HG03103 (cell line): ENCODE data around the gene SGCA.

Experiments
- ATAC-seq: cut with Tn5 transposase; IDR thresholded peaks from one replicate; pipeline ENCODE4 v1.9.1; 2021; ENCODE audit warnings: low read depth; ENCODE audit not compliant: unreplicated experiment

SGCA gene

GRCh38 chr17:50165867-50166517 lies at the start of gene SGCA:
Gene SGCA (plus strand): TSS chr17:50166005. CDS start chr17:50166041, 36 bp downstream.
- no peak for ATAC-seq

DNA sequence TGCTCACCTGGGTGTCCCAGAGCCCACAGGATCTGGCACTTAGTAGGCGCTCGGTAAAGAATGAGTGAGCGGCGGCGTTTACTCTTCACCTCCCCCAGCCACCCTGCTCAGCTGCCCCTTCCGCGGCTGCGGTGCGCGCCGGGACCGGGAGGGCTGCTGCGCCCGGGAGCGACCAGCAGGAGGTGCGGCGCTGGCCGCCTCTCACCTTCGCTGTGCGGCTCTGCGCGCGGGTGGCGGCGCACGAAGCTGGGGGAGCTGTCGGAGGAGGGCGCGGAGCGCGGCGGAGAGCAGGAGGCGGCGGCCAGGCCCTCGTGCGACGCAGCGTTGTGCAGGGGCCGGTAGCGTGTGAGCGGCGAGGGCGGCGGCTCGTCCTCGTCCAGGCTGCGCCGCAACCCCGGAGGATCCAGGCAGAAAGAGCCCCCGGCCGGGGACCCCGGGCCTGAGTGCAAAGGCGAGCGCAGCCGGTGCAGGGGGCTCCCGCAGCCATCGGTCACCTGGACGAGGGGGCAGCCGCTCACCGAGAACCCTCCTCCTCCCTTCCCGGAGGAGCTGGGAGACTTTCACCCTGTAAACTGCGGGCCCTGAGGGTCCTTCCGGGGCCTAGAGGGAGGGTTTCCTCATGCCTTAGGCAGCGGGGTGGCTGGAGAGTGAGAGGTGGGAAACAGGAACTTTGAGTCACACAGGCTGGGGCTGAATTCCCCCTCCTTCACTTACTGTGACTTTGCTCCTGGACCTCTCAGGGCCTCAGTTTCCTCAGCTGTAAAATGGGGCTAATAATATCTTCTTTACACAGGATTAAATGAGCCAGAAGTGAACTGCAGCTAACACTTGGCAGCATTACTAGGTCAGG lies 48.4 kb upstream of the SGCA start:
- ATAC-seq, result no peak

DNA sequence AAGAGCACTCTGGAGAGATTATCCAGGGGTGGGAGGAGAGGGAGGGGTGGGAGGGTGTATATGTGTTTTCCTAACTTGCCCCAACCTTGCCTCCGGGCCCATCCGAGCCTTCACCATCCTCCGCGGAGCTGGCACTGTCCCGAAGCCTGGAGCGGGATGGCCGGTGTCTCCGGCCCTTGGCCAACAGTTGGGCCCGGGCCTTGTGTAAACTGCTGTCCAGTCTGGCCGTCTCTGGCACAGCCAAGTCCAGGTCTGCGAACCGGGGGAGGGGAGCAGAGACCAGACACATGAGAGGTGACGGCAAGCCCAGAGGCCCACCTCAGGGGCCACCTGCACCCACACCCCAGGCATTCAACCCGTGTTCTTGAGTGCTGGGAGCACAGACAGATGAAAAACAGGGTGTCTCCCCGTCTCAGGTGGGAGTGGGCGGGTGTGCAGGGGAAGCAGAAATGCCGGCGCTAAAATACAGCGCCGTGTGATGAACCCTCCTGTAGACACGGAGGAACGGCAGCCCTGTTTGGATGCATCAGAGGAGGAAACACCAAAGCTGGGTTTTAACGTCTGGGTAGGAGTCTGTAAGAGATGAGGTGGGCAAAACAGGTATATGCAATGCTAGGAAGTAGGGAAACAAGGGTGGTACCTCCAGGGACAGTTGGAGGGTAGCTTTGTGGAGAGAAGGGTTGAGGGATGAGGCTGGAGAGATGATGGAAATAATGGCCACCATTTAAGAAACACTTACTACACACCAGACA lies 47.6 kb upstream of the SGCA start:
- no peak for ATAC-seq

- ATAC-seq, result no peak
Measured at GRCh38 chr17:50118828-50119218, 47.0 kb upstream of the SGCA start.

DNA sequence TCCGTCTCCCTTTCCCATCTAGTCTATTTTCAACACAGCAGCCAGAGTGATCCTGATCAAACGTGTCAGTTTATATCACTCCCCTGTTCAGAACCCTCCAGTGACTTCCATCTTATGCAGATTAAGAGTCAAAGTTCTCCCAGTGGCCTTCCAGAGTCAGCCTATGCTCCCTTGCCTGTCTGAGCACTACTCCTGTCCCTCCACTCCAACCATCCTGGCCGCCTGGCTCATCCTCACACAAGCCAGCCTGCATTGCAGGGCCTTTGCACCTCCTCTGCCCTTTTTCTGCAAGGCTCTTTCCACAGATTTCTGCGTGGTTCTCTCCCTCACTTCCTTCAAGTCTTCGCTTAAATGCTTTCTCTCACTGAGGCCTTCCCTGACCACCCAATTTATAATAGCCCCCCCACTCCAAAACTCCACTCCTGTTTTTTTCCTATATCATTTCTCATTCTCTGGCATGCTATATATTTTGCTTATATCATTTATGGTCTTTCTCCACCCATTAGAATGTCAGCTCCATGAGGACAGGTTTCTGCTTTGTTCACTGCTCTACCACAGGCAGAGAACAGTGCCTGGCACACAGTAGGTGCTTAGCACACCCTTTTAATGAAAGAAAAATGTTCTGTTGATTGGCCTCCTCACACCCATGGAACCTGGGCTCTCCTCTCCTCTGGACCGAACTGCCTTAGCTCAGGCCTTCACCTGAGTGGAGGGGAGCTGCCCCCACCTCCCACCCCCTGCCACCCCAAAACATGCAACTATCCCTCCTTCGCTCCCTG lies 45.1 kb upstream of the SGCA start:
- ATAC-seq, result no peak

DNA sequence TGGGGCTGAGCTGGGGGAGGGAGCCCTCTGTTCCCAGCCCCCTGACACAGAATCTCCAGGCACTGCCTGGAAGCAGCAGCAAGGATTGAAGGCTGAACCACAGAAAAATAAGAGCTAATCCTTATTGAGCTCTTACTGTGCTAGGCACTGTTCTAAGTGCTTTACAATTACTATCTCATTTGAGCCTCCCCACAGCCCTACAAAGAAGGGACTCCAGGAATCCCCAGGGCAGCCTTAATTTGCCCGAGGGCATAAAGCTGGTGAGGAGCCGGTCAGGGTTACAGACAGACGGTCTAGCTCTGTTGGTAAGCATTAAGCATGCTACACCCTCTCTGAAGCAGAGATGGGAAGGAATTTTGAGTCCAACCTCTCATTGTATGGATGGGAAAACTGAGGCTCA lies 42.9 kb upstream of the SGCA start:
- ATAC-seq, result no peak

- ATAC-seq, result no peak
Measured at GRCh38 chr17:50123649-50124349, 42.0 kb upstream of the SGCA start.

DNA sequence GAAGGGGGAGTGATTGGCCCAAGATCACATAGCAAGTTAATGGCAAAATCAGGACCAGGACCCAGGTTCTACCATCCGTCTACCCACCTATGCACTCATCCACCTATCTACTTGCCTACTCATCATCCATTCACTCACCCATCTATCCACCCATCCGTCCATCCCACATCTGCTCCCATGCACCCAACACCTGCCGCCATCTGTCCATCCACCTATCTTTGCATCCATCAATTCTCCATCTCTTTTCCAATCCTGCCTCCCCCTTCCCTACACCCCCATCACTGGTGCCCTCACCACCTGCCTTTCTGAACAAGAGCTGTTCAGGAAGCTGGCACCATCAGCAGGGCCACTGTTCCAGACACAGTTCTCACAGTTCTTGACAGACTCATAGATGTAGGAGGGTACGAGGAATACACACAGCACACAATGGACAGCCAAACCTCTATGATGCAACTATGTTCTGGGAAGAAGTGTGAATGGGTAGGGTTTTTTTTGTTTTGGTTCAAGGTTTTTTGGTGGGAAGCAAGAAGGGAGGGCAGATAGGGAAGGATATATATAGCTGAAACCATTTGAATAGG lies 40.3 kb upstream of the SGCA start:
- ATAC-seq, result no peak

DNA sequence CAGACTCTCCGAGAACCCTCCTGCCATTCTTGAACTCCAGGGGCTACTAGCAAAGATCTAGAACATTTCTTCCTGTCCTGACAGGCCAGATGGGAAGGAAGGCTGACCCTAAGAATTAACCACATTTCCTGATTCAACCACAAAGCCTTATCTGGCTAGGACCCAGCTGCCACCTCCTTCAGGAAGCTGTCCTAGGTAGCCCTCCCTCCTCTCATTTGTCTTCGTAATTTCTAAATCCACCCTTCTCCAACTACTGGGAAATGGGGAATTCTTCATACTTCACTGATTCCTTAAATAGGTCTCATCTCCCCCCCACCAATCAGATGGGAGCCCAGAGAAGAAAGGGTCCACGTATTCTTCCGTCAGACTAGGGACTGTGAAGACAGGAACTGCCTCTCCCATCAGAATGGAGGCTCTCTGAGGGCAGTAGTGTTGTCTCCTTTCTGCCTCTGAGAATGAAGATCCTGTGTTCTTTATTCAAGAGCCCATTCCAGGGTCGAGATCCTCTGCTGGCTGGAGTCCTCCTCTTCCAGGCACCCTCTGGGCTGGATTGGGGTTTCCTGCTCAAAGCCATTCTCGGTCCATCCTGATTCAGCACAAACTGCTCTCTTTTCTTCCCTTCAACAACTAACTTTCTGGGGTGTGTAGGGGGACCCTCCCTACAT lies 38.0 kb upstream of the SGCA start:
- ATAC-seq, result no peak

DNA sequence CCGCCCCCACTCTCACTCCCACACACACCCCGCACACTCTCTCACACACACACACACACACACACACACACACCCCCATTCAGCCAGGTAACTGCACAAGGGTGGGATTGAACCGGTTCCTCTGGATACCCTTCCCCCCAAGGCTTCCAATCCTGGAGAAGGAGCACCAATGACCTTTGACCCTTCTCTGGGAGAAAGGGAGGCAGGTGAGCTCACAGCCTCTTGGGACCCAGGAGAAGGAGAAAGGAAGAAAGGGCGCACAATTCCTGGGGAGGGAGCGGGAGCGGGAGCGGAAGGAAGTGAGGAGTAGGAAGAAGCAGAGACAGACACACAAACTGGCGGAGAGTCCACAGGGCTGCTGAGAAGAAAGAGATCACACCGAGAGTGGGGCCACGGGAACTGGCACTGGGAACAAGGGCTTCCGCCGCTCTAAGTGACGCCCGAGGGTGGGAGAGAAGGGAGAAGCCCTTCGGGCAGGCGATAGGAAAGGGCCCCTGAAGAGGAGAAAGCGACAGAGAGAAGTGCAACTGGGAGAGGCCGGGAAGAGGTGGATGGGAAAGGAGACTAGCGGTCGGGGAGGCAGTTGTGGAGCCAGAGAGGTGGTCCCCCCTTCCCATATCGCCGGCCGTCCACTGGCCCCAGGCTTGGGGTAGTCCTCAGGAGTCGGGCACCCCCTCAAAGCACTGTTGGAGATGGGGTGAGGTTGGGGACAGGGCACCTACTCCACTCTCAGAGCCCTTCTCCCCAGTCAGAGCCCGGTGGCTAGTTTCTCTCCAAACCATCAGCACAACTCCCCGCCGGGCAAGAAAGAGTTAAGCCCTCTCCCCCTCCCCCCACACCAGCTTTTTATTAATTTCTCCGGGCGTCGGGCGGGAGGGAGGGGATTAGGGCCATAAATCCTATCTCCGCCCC lies 37.1 kb upstream of the SGCA start:
- ATAC-seq, result no peak

DNA sequence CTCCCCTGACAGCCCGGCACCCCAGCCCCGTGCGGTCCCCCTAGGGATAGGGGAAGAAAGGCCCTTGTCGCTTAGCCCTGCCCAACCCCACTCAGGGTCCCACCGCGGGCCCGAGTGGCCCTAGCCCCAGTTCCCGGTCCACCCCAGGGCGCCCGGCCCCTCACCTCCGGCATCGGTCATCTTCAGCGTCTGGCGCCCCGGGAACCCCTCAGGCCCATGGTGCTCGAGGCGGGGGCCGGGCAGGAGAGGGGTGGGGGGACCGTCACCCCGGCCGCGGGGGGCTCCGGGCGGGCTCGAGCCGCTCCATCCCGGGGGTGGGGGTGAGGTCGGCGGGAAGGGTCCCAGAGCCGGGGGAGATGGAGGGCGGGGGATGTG lies 36.5 kb upstream of the SGCA start:
- ATAC-seq, result no peak

DNA sequence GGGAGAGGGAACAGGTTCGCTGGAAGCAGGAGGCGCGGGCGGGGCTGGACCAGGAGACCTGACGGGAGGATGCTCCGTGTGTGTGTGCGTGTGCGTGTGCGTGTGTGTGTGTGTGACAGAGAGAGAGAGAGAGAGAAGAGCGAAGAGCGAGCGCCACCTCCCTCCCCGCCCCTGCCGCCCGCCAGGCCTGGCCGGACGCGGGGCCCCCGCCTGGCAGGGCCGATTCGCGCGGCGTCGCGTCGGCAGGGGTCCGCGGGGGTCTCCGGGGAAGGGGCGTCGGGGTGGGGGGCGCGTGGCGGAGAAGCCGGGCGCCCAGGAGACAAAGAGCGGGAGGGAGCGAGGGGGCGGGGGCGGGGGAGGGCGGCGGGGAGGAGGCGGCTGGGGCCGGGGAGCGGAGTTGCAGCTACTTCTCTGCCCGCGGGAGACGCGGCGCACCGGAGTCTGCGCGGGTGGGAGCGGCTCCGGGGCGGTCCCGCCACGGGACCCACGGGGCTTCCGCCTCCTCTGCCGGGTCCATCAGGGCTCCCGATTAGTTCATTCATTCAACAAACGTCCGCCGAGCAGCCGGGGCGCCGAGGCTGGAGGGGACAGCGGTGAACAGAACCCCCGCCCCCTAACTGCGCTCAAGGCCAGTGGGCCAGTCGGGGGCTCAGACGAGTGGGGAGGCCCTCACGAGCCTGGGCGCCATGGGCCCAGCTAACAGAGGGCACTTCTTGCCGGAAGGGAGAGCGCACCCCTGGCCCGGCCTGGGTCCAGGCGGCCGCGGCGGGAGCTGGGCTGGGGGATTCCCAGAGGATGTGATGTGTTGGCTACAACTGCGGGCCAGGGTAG lies 35.9 kb upstream of the SGCA start, which contains the start of gene SAMD14:
Gene SAMD14 (minus strand): TSS at position 433 of the 831 bp plus-strand sequence. CDS start 5,201 bp downstream, outside the sequence.
- ATAC-seq, result no peak

- ATAC-seq, result no peak
Measured at GRCh38 chr17:50130559-50131305, 35.1 kb upstream of the SGCA start.

- no peak for ATAC-seq
Measured at GRCh38 chr17:50132104-50132794, 33.6 kb upstream of the SGCA start.

GRCh38 chr17:50133028-50133768 lies 32.6 kb upstream of the SGCA start:
- no peak for ATAC-seq
